ENCODE results near the gene GRIN2B.

Gene GRIN2B

GRCh38 chr12:13981296-13981962 is at the start of gene GRIN2B:
Gene GRIN2B (minus strand): TSS chr12:13981602. CDS start chr12:13866208, 115,394 bp downstream.
- DNase-seq = no peak

GRCh38 chr12:14026537-14026936 is 45.1 kb upstream of the GRIN2B start:
- no peak for DNase-seq

GRCh38 chr12:14024591-14024990 is 43.2 kb upstream of the GRIN2B start:
- no peak for DNase-seq

DNA sequence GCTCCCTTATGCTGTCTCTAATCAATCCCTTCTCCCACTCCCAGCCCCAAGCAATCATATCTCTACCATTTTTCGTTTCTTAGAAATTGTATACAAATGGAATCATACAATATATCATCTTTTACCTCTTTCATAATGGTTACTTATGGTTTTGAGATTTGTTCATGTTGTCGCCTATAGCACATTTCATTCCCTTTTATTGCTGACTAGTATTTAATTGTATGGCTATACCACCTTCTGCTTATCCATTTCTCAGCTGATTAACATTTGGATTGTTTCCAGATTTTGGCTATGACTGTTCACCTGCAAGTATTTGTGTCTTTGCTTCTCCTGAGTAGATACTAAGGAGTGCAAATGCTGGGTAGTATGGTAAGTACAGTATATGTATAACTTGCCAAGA is 36.7 kb upstream of the GRIN2B start:
- DNase-seq = no peak

GRCh38 chr12:14010989-14011388 is 29.6 kb upstream of the GRIN2B start:
- DNase-seq = no peak

GRCh38 chr12:14007639-14008038 is 26.2 kb upstream of the GRIN2B start:
- DNase-seq = no peak

DNA sequence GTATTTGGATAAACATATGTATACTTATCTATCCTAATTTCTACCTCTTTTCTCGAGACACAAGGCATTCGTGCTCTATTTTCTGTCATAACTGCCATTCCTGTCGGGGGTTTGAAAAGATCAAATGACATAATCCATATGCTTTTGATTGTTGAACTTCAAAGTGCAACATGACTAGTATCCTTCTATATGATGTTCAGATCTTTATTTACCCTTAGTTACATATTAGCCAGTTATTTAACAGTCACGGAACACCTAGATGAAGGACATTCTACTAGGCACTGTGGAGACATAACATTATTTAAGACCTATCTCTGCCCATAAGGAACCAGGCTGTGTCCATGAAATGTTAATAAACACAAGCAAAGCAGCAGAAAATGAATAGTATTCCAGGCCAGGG is 11.2 kb upstream of the GRIN2B start:
- DNase-seq = no peak

GRCh38 chr12:13992106-13992505 is 10.7 kb upstream of the GRIN2B start:
- DNase-seq = no peak

- no peak for DNase-seq
Observed at GRCh38 chr12:13986031-13986430, 4.6 kb upstream of the GRIN2B start.

DNA sequence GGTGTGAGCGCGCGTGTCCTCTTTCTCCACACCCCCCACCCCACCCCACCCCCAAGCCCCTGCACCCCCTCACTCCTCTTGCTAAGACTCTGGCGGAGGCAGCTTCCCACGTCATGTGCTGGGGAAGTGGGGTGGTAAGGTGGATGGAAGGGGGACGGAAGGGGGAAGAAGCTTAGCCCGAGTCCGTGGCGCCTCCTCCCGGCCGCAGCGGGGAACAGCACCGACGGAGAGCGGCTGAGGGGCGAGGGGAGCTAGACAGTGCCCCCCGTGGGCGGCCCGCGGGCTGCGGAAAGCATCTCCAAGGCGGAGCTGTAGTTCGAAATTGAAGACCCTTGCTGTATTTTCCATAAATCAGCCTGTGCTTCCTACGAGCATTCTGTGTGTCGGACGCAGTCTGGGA is 588 bp upstream of the GRIN2B start:
- peak; percentile 4 for DNase-seq

DNA sequence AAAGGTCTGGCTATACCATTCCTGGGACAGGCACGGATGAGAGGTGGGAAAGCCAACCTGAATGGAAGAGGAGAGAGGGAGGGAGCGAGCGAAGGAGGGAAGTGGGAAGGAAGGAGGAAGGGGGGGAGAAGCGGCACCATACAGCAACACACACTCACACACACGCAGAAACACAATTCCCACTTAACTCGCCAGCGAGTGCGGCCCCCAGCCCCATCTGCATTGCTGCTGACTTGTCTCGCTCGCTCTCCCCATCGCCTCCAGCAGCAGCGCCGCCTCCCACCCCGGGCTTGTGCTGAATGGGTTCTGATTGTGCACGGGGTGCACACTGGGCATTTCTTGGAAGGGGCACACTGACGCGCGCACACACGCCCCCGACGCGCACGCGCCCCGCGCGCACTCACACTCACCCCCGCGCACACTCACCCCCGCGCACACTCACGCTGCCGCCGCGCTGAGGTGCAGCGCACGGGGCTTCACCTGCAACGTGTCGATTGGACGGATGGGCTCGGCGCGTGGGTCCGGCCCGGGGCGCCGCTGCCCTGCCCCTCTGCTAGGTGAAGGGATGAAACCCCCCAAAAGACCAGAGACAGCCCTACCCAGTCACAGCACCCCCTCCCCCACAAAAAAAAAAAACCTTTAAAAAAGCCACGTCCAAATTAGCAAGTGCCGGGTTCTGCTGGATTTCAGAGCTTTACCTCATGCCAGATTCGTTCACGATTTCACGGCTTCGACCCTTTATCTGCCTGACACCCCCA is 685 bp downstream of the GRIN2B start:
- DNase-seq = no peak

- no peak for DNase-seq
Observed at GRCh38 chr12:13979772-13980378, 1.5 kb downstream of the GRIN2B start.

DNA sequence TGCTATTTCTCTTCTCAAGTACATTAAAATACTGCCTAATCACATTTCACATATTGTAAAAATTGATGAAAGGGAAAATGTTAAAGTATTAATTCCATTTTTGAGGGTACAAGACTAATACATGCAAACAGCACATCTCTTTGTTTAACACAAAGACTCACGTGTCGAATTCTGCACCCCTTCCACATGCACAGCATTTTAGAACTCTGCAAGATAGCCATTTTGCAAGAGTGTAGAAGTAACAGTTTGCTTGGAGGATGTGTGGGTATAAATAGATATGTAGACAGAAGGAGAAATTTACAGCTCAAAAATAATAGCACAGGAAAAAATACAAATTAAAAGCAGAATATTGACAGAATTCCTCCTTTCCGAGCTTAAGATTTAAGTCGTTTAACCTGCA is 2.5 kb downstream of the GRIN2B start:
- DNase-seq = no peak

DNA sequence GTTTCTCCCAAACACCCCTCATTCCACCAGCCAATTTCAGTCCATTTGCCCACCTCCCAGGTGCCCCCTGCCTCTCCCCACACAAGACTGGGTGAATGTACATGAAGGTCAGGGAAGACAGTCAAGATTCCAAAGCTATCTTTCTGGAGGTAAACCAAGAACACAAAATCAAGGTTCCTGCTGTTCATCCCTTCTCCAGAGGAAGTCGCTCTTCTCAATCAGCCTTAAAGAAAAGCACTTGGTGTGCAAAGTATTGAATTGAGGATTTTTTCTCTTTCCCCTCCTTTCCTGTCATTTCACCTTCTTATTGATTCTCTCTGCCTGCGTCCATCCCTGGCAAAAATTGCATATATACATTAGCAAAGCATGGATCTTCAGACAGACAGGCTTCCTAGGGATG is 4.5 kb downstream of the GRIN2B start:
- no peak for DNase-seq

GRCh38 chr12:13976028-13976584 is 5.3 kb downstream of the GRIN2B start:
- DNase-seq = no peak

GRCh38 chr12:13973996-13974395 is 7.4 kb downstream of the GRIN2B start:
- no peak for DNase-seq

GRCh38 chr12:13970803-13971202 is 10.6 kb downstream of the GRIN2B start:
- DNase-seq = no peak

DNA sequence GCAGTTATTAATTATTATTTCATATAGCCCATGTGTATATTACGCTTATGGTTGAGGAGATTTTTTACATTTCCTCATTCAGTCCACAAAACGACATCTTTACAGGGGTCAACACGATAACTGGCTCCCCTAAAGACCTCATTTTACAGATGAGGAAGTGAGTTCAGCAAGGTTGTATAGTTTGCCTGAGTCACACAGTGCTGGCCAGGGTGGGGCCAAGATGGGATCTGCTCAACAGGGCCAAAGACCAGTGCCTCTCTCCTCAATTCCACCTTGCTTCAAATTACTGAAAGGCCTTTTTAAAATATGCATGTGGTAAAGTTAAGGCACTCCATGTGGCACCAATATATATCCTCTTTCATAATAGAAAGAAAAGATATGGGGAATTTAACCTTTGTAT is 13.1 kb downstream of the GRIN2B start:
- DNase-seq = no peak

DNA sequence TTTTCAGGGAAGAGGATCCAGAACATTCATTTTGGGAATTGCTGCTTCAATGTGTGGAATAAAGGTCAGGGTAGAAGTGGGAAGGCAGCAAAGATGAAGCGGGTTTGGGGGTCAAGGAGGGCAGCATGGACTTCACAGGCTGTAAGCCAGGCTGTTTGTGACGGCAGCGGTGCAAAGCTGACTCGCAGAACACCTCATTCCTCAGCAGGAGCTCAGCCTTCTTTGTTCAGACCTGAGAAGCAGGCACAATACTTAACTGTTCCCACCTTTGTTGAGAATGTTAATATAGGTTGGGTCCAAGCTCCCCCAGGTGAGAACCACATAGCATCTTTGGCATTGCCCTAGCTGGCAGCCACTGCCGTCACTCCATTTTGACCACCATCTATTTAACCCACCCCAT is 16.7 kb downstream of the GRIN2B start:
- DNase-seq = no peak

- DNase-seq = peak; percentile 2
Observed at GRCh38 chr12:13962699-13963098, 18.7 kb downstream of the GRIN2B start.

DNA sequence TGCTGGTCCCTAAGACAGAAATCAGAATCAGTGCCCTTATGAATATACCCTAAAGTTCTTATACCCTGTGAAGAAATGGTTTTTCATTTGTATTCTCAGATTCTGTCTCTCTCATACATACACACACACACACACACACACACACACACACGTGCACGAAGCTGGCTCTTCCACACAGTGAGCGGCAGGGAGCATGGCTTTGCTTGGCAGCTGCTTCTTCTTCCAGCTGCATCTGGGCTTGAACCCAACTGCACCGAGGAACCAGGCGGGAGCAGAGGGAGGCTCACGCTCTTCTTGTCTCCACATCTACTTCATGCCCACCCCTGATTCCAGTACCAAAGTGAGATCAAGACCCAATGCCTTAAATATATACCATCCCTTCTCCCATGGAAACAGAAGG is 19.4 kb downstream of the GRIN2B start:
- DNase-seq = no peak

DNA sequence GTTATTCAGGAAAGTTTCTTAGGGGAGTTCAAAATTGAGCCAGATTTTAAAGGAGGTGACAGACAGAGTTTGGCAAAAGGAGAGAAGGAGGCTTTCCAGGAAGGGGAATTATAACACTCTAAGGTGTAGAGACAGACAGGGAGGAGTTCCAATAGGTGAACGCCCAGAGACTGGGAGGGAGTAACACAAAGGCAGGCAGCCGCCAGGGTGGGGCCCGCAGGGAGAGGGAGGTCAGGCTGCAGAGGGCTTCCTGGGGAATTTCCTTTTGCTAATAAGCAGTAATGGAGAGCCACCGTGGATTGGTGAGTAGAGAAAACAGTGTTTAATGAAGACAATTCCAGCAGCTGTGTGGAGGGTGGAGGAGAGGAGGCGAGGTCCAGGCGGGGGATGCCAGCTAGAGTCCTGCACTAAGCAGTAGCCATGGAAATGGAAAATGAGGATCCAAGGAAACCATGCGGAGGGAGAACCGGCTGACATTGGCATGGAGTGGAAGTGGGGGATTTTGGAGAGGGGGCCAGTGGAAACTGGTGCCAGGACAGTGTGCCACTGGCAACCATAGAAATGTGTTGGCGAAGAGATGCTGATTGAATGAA is 22.2 kb downstream of the GRIN2B start:
- DNase-seq = no peak

- no peak for DNase-seq
Observed at GRCh38 chr12:13957576-13957975, 23.8 kb downstream of the GRIN2B start.

Data from activated CD4-positive, alpha-beta T cell treated with anti-CD3 and anti-CD28 coated beads, Interleukin-10, Interleukin-2, amounts not matched to agents 100 ng/mL and 50 ng/mL, durations not matched to agents 16 hours and 8 hours (primary cell).